ENCODE results near the gene AMPH. TPM values are rescaled to one million over a fixed set of nuclear protein-coding genes. Genes with fewer than 3 reads are reported as not detected.

The AMPH gene
- total RNA-seq, 2 experiments from 2014 or later = 0.23 TPM; not detected in 1

DNA sequence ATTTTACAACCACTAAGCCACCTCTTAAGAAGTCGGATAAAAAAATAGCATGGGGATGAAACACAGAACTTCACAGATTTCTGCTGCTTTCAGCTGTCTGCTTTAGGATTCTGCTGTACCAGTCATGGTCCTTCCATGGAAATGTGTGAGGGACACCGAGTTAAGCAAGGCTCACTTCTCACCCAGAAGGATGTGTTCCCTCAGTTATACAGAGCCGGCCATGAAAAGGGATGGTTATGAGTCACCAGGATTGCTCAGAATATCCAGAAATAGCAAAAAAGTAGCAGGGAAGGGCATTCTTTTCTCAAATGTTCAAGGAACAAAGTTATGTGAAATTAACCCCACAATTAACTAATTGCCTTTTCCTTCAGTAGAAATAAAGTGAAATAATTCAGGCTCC, 124.4 kb downstream of the AMPH start:
- Mint-ChIP-seq H3K4me3 (no peak overlapping the region), H3K27ac (no peak overlapping the region), H3K9me3 (no peaks in the 10 kb centered on the region), H3K27me3 (peaks cover 13% of the 10 kb centered on the region), H3K36me3 (ENCODE audit: low read depth) (no peaks in the 10 kb centered on the region), H3K4me1 (no peaks in the 10 kb centered on the region)
- no peak for DNase-seq
- ChIA-PET CTCF (no interaction called here), POLR2A (no interaction called here)

- Mint-ChIP-seq H3K4me3 (no peak overlapping the region), H3K27me3 (peaks cover 13% of the 10 kb centered on the region), H3K4me1 (no peaks in the 10 kb centered on the region), H3K9me3 (no peaks in the 10 kb centered on the region), H3K36me3 (ENCODE audit: low read depth) (no peaks in the 10 kb centered on the region), H3K27ac (no peak overlapping the region)
- DNase-seq = no peak
- ChIA-PET POLR2A (no interaction called here), CTCF (no interaction called here)
Measured at GRCh38 chr7:38506004-38506403, 125.2 kb downstream of the AMPH start.

- POLR2A ChIA-PET = no interaction called here
- Mint-ChIP-seq H3K4me1 (no peaks in the 10 kb centered on the region), H3K36me3 (ENCODE audit: low read depth) (no peaks in the 10 kb centered on the region), H3K27ac (no peak overlapping the region), H3K9me3 (no peaks in the 10 kb centered on the region), H3K27me3 (peaks cover 13% of the 10 kb centered on the region), H3K4me3 (no peak overlapping the region)
- CTCF ChIA-PET = no interaction called here
- DNase-seq = no peak
Measured at GRCh38 chr7:38504684-38505083, 126.5 kb downstream of the AMPH start.

DNA sequence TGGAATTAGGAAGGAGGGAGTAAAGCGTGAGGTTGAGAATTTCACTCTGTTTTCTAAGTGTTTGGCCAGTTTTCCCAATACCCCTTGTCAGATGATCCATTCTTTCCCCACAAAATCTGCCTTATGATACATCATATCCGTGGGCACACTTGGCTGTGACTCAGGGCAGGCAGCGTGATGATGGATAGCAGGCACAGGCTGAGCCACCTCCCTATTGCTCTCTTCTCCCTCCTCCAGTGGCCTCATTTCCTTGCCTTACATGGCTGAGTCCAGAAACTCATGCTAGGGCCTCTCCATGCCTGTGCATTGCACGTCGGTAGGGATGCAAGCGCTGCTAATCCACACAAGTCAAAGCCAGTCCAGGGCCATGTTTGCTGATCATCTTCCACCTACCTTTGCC, 128.3 kb downstream of the AMPH start:
- H3K27ac Mint-ChIP-seq = no peak overlapping the region
- CTCF ChIA-PET = no interaction called here

DNA sequence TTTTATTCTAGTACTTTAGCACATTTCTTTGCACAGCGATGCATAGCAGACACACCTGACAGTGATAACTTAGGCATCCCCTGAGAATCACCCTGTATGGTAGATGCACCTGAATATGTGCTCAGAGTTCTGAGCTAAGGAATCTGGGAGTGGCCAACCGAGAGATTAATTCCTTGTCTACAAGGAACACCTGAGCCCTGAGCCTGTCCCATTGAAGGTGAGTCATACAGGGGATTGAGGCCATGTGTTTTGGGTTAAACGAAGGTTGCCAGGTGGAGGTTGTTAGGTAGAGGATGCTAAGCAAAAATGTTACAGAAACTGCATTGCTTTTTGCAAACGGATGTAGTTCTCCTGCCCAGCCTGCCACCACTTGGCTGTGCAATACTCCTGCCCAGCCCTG, 128.9 kb downstream of the AMPH start:
- no peaks in the 10 kb centered on the region for H3K9me3 Mint-ChIP-seq
- POLR2A ChIA-PET = no interaction called here
- no peaks in the 10 kb centered on the region for H3K4me1 Mint-ChIP-seq
- DNase-seq = no peak
- H3K4me3 Mint-ChIP-seq = no peak overlapping the region
- no peaks in the 10 kb centered on the region for H3K36me3 Mint-ChIP-seq (ENCODE audit: low read depth)
- CTCF ChIA-PET = no interaction called here
- no peak overlapping the region for H3K27ac Mint-ChIP-seq
- peaks cover 16% of the 10 kb centered on the region for H3K27me3 Mint-ChIP-seq

More for the DNA sequence above, 128.3 kb downstream of the AMPH start:
- POLR2A ChIA-PET = no interaction called here
- DNase-seq = no peak
- Mint-ChIP-seq H3K9me3 (no peaks in the 10 kb centered on the region), H3K36me3 (ENCODE audit: low read depth) (no peaks in the 10 kb centered on the region), H3K4me1 (no peaks in the 10 kb centered on the region), H3K4me3 (no peak overlapping the region), H3K27me3 (peaks cover 16% of the 10 kb centered on the region)

- CTCF ChIA-PET = no interaction called here
- H3K27me3 Mint-ChIP-seq = peaks cover 22% of the 10 kb centered on the region
- H3K9me3 Mint-ChIP-seq = no peaks in the 10 kb centered on the region
Measured at GRCh38 chr7:38492010-38492409, 139.2 kb downstream of the AMPH start.

DNA sequence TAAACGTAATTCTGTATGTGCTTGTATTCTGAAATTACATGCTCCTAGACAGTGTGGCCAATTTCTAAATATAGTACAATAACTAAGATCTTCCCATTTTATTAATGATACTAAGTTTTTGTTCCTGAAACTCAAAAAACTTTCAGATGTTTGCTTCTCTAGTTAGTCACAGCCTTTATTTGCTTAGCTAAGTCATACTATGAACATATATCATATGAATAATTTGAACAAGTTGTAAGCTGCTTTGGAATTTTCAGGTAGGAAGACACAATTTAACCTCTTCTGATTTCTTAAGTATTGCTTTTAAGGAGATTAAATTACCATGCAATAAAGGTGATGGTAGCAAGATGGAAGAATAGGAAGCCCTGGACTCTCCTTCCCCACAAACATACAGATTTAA, 148.7 kb downstream of the AMPH start:
- CTCF ChIA-PET = no interaction called here
- Mint-ChIP-seq H3K9me3 (peaks cover 9% of the 10 kb centered on the region), H3K27ac (no peak overlapping the region), H3K27me3 (peaks cover 19% of the 10 kb centered on the region), H3K36me3 (ENCODE audit: low read depth) (no peaks in the 10 kb centered on the region), H3K4me3 (no peak overlapping the region), H3K4me1 (no peaks in the 10 kb centered on the region)
- no peak for DNase-seq
- POLR2A ChIA-PET = no interaction called here

More at GRCh38 chr7:38492010-38492409, 139.2 kb downstream of the AMPH start:
- Mint-ChIP-seq H3K4me3 (no peak overlapping the region), H3K36me3 (ENCODE audit: low read depth) (no peaks in the 10 kb centered on the region), H3K27ac (no peak overlapping the region), H3K4me1 (no peaks in the 10 kb centered on the region)
- no peak for DNase-seq
- POLR2A ChIA-PET = no interaction called here

DNA sequence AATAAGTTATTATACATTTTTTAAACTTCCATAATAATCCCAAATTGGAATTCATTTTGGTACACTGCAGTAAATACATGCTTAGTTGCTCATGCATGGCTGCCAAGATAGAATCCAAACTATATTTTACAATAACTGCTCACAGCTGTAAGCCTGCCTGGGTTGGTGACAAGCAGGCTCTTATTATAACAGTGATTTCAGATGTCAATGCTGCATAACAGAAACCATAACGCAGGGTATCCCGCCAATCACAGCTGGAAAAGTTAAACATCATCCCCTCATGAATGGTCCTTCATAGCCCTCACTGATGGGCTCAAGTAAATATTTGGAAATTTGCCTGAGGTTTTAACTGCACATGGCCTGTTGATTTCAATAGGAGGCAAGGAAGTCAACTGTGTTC, 149.8 kb downstream of the AMPH start:
- CTCF ChIA-PET = no interaction called here
- DNase-seq = no peak
- Mint-ChIP-seq H3K27me3 (peaks cover 16% of the 10 kb centered on the region), H3K27ac (no peak overlapping the region), H3K9me3 (peaks cover 9% of the 10 kb centered on the region), H3K36me3 (ENCODE audit: low read depth) (no peaks in the 10 kb centered on the region), H3K4me1 (no peaks in the 10 kb centered on the region), H3K4me3 (no peak overlapping the region)
- POLR2A ChIA-PET = no interaction called here

GRCh38 chr7:38478404-38478803, 152.8 kb downstream of the AMPH start:
- no peak overlapping the region for H3K27ac Mint-ChIP-seq
- H3K4me1 Mint-ChIP-seq = peaks cover 1% of the 10 kb centered on the region
- peaks cover 3% of the 10 kb centered on the region for H3K27me3 Mint-ChIP-seq
- DNase-seq = no peak
- POLR2A ChIA-PET = no interaction called here
- CTCF ChIA-PET = interaction anchor here (0.7 kb wide), 1 partner anchor 180 kb away, joined by 3 read pairs; no protein-coding TSS in a partner anchor
- no peaks in the 10 kb centered on the region for H3K36me3 Mint-ChIP-seq (ENCODE audit: low read depth)
- no peak overlapping the region for H3K4me3 Mint-ChIP-seq
- peaks cover 9% of the 10 kb centered on the region for H3K9me3 Mint-ChIP-seq

- Mint-ChIP-seq H3K36me3 (ENCODE audit: low read depth) (no peaks in the 10 kb centered on the region), H3K9me3 (peaks cover 5% of the 10 kb centered on the region), H3K4me3 (no peak overlapping the region), H3K27ac (no peak overlapping the region), H3K27me3 (peaks cover 2% of the 10 kb centered on the region), H3K4me1 (peaks cover 1% of the 10 kb centered on the region)
- CTCF ChIA-PET = interaction anchor here (0.7 kb wide), 2 partner anchors 38 to 965 kb away, joined by 3 read pairs; no protein-coding TSS in a partner anchor
- POLR2A ChIA-PET = no interaction called here
- DNase-seq = no peak
Measured at GRCh38 chr7:38477333-38477732, 153.8 kb downstream of the AMPH start.

GRCh38 chr7:38476764-38477163, 154.4 kb downstream of the AMPH start:
- Mint-ChIP-seq H3K27ac (no peak overlapping the region), H3K27me3 (peaks cover 2% of the 10 kb centered on the region), H3K4me1 (peaks cover 1% of the 10 kb centered on the region), H3K4me3 (no peak overlapping the region), H3K9me3 (peaks cover 5% of the 10 kb centered on the region), H3K36me3 (ENCODE audit: low read depth) (no peaks in the 10 kb centered on the region)
- ChIA-PET CTCF (no interaction called here), POLR2A (no interaction called here)
- no peak for DNase-seq

DNA sequence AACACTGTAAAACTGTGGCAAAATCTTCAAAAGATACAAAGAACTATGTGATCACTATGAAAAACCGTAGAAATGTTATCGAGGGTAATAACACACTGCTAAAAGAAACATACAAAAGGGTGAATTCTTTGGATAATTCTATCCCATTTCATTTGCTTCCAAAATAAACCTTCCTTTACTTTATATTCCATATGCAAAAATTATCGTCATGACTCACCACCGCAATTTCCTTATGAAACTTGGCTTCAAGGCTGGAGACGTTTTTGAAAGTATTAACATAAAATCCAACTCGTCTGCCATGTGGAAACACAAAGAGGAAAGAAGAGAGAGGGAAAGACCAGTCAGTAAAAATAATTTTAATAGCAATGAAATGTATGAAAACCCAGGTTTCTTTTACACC, 165.2 kb downstream of the AMPH start:
- POLR2A ChIA-PET = no interaction called here
- H3K4me3 Mint-ChIP-seq = no peak overlapping the region
- H3K9me3 Mint-ChIP-seq = peaks cover 6% of the 10 kb centered on the region
- CTCF ChIA-PET = no interaction called here
- no peak overlapping the region for H3K27ac Mint-ChIP-seq
- no peak for DNase-seq
- H3K27me3 Mint-ChIP-seq = no peaks in the 10 kb centered on the region
- peaks cover 20% of the 10 kb centered on the region for H3K4me1 Mint-ChIP-seq
- peaks cover 12% of the 10 kb centered on the region for H3K36me3 Mint-ChIP-seq (ENCODE audit: low read depth)

DNA sequence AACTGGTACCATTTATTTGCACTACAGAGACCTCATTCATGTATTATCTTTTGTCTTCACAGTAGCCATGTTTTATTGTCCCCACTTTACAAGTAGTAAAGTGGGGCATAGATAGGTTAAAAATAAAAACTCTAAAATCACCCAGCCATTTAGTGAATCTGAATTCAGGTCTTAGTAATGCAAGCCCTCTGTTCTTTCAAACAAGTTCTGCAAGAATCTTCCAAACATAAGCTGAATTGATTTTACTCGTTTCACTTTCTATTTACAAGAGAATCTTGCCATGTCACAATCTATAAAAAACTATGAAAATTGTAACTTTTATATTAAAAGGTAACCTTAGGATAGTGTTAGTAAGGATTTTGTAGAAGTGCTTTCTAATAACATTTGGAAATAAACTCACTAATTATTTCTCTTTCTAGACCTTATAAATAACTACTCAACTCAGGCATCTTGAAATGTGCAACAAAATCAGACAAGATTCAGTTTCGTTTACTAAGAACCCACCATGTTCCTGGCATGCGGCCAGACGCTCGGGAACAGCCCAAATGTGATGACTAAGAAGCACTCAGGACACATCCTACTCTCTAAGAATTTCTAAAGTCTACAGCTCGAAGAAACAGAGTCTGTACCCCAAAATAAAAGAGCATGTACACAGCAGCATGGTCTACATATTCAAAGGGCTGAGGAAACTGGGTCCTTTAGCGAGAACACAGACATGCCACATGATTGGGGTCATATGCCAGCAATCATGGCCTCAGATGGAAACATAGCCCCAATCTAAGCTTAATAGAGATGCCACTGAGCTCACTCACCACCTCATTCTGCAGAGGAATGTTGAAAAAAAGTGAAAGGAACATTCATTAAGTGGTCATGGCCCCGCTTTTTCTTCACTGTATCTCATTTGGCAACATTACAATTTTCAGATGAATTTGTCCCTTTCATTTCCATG, 167.6 kb downstream of the AMPH start:
- peak overlapping the region; percentile 44 for H3K4me3 Mint-ChIP-seq
- ChIA-PET POLR2A (no interaction called here), CTCF (no interaction called here)
- peak overlapping the region; percentile 88 for H3K27ac Mint-ChIP-seq
- peaks cover 12% of the 10 kb centered on the region for H3K36me3 Mint-ChIP-seq (ENCODE audit: low read depth)
- peaks cover under 1% of the 10 kb centered on the region for H3K27me3 Mint-ChIP-seq
- DNase-seq = peak; percentile 82
- H3K9me3 Mint-ChIP-seq = peaks cover 12% of the 10 kb centered on the region
- peaks cover 20% of the 10 kb centered on the region for H3K4me1 Mint-ChIP-seq

GRCh38 chr7:38462819-38463218, 168.4 kb downstream of the AMPH start:
- H3K9me3 Mint-ChIP-seq = peaks cover 12% of the 10 kb centered on the region
- H3K4me1 Mint-ChIP-seq = peaks cover 20% of the 10 kb centered on the region
- no peak overlapping the region for H3K4me3 Mint-ChIP-seq
- H3K36me3 Mint-ChIP-seq (ENCODE audit: low read depth) = peaks cover 12% of the 10 kb centered on the region
- CTCF ChIA-PET = no interaction called here
- H3K27me3 Mint-ChIP-seq = peaks cover 6% of the 10 kb centered on the region
- POLR2A ChIA-PET = no interaction called here
- H3K27ac Mint-ChIP-seq = peak overlapping the region; percentile 88
- no peak for DNase-seq
